ENCODE measurements around the gene TMPRSS11E. TPM values are rescaled to one million over a fixed set of nuclear protein-coding genes. Genes with fewer than 3 reads are reported as not detected.

Gene TMPRSS11E
- total and polyA plus RNA-seq, 2 donors from 2014 or later, result 0.24 to 2.3 TPM

Other genes with a start within 250 kb of the TMPRSS11E start
- not detected for gene TMPRSS11B, start 201.8 kb upstream of the TMPRSS11E start, total RNA-seq
- not detected for gene TMPRSS11B, start 201.8 kb upstream of the TMPRSS11E start, polyA plus RNA-seq (ENCODE audit: insufficient read depth, low read depth, low replicate concordance)
- 99.7 TPM for gene YTHDC1, start 97.4 kb upstream of the TMPRSS11E start, total RNA-seq
- gene YTHDC1, start 97.4 kb upstream of the TMPRSS11E start, polyA plus RNA-seq (ENCODE audit: insufficient read depth, low read depth, low replicate concordance), result 32.6 TPM
- 0.38 TPM for gene UGT2B17, start 128.9 kb downstream of the TMPRSS11E start, total RNA-seq
- gene UGT2B17, start 128.9 kb downstream of the TMPRSS11E start, polyA plus RNA-seq (ENCODE audit: insufficient read depth, low read depth, low replicate concordance), result not detected
- not detected for gene UGT2B15, start 223.2 kb downstream of the TMPRSS11E start, total RNA-seq
- not detected for gene UGT2B15, start 223.2 kb downstream of the TMPRSS11E start, polyA plus RNA-seq (ENCODE audit: insufficient read depth, low read depth, low replicate concordance)

Data from kidney (tissue), 2 donors.